Measurements from ENCODE around the gene TARBP1.
A peak's percentile ranks its signal among the peaks of the same experiment; 100 is the strongest.
"Not testable (repeated sequence)": the region's sequence is repeated elsewhere in the genome, so short reads cannot be mapped to it uniquely, and the experiment has no call there.

TARBP1 gene

DNA sequence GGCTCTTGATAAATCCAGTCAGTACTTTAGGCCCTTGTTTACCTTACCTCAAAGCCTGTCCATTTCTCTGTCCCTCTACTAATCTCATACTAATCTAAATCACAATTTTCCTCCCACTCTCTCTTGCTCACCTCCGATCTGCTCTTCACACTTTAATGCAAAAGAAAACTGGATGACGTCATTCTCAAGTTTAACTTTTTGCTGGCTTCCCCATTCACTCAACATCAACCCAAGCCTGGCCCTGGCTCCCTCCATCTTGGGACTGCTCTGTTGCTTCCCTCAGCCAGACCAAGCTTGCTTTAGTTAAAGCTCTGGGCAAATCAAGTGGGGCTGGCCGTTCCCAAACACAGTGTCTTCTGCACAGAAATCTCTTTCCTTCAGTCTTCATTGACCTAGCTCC is 76.0 kb downstream of the TARBP1 start:
- H4K20me1 ChIP-seq (ENCODE audit: insufficient read depth, low read length), result no peaks in the 10 kb centered on the region
- H3K27me3 ChIP-seq (ENCODE audit: insufficient read depth, low read length), result no peaks in the 10 kb centered on the region
- no peak overlapping the region for H3K4me2 ChIP-seq (ENCODE audit: low read length)
- TF ChIP-seq, protein P1, sequence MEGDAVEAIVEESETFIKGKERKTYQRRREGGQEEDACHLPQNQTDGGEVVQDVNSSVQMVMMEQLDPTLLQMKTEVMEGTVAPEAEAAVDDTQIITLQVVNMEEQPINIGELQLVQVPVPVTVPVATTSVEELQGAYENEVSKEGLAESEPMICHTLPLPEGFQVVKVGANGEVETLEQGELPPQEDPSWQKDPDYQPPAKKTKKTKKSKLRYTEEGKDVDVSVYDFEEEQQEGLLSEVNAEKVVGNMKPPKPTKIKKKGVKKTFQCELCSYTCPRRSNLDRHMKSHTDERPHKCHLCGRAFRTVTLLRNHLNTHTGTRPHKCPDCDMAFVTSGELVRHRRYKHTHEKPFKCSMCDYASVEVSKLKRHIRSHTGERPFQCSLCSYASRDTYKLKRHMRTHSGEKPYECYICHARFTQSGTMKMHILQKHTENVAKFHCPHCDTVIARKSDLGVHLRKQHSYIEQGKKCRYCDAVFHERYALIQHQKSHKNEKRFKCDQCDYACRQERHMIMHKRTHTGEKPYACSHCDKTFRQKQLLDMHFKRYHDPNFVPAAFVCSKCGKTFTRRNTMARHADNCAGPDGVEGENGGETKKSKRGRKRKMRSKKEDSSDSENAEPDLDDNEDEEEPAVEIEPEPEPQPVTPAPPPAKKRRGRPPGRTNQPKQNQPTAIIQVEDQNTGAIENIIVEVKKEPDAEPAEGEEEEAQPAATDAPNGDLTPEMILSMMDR (IDR thresholded peaks at IDR 0.05; ENCODE audit: low read length), result no peak
- TF ChIP-seq EZH2 (IDR thresholded peaks at IDR 0.05; ENCODE audit: borderline replicate concordance, low read length), result no peak
- H3F3A ChIP-seq (ENCODE audit: insufficient read depth, low read length), result no peaks in the 10 kb centered on the region; the same call in 1 of the 2 replicates
- H3K4me1 ChIP-seq (ENCODE audit: insufficient read depth, low read length, severe bottlenecking), result peaks cover 26% of the 10 kb centered on the region
- no peaks in the 10 kb centered on the region for H3K9me2 ChIP-seq (ENCODE audit: low read depth, low read length)
- H3K79me2 ChIP-seq (ENCODE audit: insufficient read depth, low read length), result no peaks in the 10 kb centered on the region
- no peak overlapping the region for H3K27ac ChIP-seq (ENCODE audit: low read depth, low read length, poor library complexity, severe bottlenecking)
- H3K4me3 ChIP-seq (ENCODE audit: low read depth, low read length, poor library complexity, severe bottlenecking), result no peak overlapping the region
- H2AFZ ChIP-seq (ENCODE audit: low read length), result no peak overlapping the region
- H3K9me3 ChIP-seq (ENCODE audit: low read length), result no peaks in the 10 kb centered on the region
- peaks cover 9% of the 10 kb centered on the region; the same call in 1 of the 2 replicates for H3K36me3 ChIP-seq (ENCODE audit: insufficient read depth, low read length)
- H3K9ac ChIP-seq (ENCODE audit: low read length), result no peak overlapping the region

DNA sequence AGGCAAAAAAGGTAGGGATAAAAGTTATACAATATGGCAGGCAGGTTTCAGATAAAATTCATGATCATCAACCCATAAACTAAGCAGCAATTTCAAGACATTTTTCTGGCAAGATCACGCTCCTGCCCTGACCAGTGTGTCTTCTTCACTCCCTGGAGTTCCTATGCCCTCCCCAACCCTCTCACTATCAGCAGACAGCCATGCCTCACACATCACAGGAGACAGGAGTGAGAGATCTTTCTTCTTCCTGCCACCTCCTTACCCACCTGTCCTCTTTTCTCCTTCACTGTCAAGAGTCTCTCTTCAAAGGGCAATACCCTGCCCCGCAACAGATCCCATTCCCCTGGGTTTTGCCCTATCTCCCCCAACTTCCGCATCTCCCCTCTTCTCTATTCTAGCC is 77.3 kb downstream of the TARBP1 start:
- peaks cover 27% of the 10 kb centered on the region for H3K4me1 ChIP-seq (ENCODE audit: insufficient read depth, low read length, severe bottlenecking)
- no peak for TF ChIP-seq EZH2 (IDR thresholded peaks at IDR 0.05; ENCODE audit: borderline replicate concordance, low read length)
- TF ChIP-seq, protein P1 (IDR thresholded peaks at IDR 0.05; ENCODE audit: low read length), result no peak
- H3K9me3 ChIP-seq (ENCODE audit: low read length), result no peaks in the 10 kb centered on the region
- H3K36me3 ChIP-seq (ENCODE audit: insufficient read depth, low read length), result peaks cover 11% of the 10 kb centered on the region; the same call in 1 of the 2 replicates
- no peak overlapping the region for H2AFZ ChIP-seq (ENCODE audit: low read length)
- H3K4me2 ChIP-seq (ENCODE audit: low read length), result no peak overlapping the region
- no peaks in the 10 kb centered on the region for H3K9me2 ChIP-seq (ENCODE audit: low read depth, low read length)
- no peaks in the 10 kb centered on the region; the same call in 1 of the 2 replicates for H3F3A ChIP-seq (ENCODE audit: insufficient read depth, low read length)
- H3K27ac ChIP-seq (ENCODE audit: low read depth, low read length, poor library complexity, severe bottlenecking), result no peak overlapping the region
- no peaks in the 10 kb centered on the region for H4K20me1 ChIP-seq (ENCODE audit: insufficient read depth, low read length)
- no peak overlapping the region for H3K9ac ChIP-seq (ENCODE audit: low read length)
- H3K4me3 ChIP-seq (ENCODE audit: low read depth, low read length, poor library complexity, severe bottlenecking), result no peak overlapping the region
- no peaks in the 10 kb centered on the region for H3K27me3 ChIP-seq (ENCODE audit: insufficient read depth, low read length)
- no peaks in the 10 kb centered on the region for H3K79me2 ChIP-seq (ENCODE audit: insufficient read depth, low read length)

DNA sequence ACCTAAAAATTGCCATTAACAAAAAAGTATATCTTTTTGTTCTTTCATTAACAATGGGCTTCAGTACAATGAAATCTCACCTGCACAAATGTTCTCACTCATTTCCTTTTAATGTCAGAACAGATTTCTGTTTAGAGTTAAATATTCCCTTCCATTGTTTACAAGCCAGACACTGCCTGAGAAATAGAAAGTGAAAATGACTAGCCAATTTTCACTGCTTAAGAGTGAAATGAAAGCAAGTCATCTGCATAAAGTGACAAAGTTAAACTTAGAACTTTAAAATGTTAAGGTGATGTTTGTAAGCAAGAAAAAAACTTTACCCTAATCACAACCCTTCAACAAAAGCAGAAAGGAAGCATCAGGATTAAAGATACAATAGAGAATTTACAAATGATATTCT is 78.2 kb downstream of the TARBP1 start:
- Histone ChIP-seq H3K4me1 (ENCODE audit: insufficient read depth, low read length, severe bottlenecking) (peaks cover 27% of the 10 kb centered on the region), H3F3A (ENCODE audit: insufficient read depth, low read length) (no peaks in the 10 kb centered on the region; the same call in 1 of the 2 replicates), H3K4me2 (ENCODE audit: low read length) (no peak overlapping the region), H2AFZ (ENCODE audit: low read length) (no peak overlapping the region), H3K36me3 (ENCODE audit: insufficient read depth, low read length) (peaks cover 8% of the 10 kb centered on the region; the same call in 1 of the 2 replicates), H3K79me2 (ENCODE audit: insufficient read depth, low read length) (no peaks in the 10 kb centered on the region), H3K27ac (ENCODE audit: low read depth, low read length, poor library complexity, severe bottlenecking) (peak overlapping the region; percentile 34), H4K20me1 (ENCODE audit: insufficient read depth, low read length) (no peaks in the 10 kb centered on the region), H3K9me2 (ENCODE audit: low read depth, low read length) (no peaks in the 10 kb centered on the region), H3K9ac (ENCODE audit: low read length) (no peak overlapping the region), H3K27me3 (ENCODE audit: insufficient read depth, low read length) (no peaks in the 10 kb centered on the region), H3K9me3 (ENCODE audit: low read length) (no peaks in the 10 kb centered on the region), H3K4me3 (ENCODE audit: low read depth, low read length, poor library complexity, severe bottlenecking) (no peak overlapping the region)
- TF ChIP-seq EZH2 (IDR thresholded peaks at IDR 0.05; ENCODE audit: borderline replicate concordance, low read length), result no peak
- TF ChIP-seq, protein P1 (IDR thresholded peaks at IDR 0.05; ENCODE audit: low read length), result no peak

DNA sequence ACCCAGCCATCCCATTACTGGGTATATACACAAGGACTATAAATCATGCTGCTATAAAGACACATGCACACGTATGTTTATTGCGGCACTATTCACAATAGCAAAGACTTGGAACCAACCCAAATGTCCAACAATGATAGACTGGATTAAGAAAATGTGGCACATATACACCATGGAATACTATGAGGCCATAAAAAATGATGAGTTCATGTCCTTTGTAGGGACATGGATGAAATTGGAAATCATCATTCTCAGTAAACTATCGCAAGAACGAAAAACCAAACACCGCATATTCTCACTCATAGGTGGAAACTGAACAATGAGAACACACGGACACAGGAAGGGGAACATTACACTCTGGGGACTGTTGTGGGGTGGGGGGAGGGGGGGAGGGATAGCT is 79.5 kb downstream of the TARBP1 start:
- not testable (repeated sequence) for H3K79me2 ChIP-seq (ENCODE audit: insufficient read depth, low read length); H3K9ac ChIP-seq (ENCODE audit: low read length); H3K4me3 ChIP-seq (ENCODE audit: low read depth, low read length, poor library complexity, severe bottlenecking); H3K4me2 ChIP-seq (ENCODE audit: low read length); H3K27me3 ChIP-seq (ENCODE audit: insufficient read depth, low read length); H4K20me1 ChIP-seq (ENCODE audit: insufficient read depth, low read length); H3K36me3 ChIP-seq (ENCODE audit: insufficient read depth, low read length); H3K9me2 ChIP-seq (ENCODE audit: low read depth, low read length); H3F3A ChIP-seq (ENCODE audit: insufficient read depth, low read length); H3K9me3 ChIP-seq (ENCODE audit: low read length); H3K27ac ChIP-seq (ENCODE audit: low read depth, low read length, poor library complexity, severe bottlenecking); H2AFZ ChIP-seq (ENCODE audit: low read length)
- peaks cover 27% of the 10 kb centered on the region for H3K4me1 ChIP-seq (ENCODE audit: insufficient read depth, low read length, severe bottlenecking)
